ENCODE measurements around the gene PAQR4. TPM values are rescaled to one million over a fixed set of nuclear protein-coding genes. Genes with fewer than 3 reads are reported as not detected.
"Not testable (repeated sequence)": the region's sequence is repeated elsewhere in the genome, so short reads cannot be mapped to it uniquely, and the experiment has no call there.

The PAQR4 gene
- total RNA-seq, 2 donors from 2014 or later = 8.8 to 13.2 TPM

GRCh38 chr16:2925951-2926649, 43.0 kb upstream of the PAQR4 start:
- no peak for ATAC-seq
- no peak for DNase-seq
- Histone ChIP-seq H3K4me1 (peaks cover 5% of the 10 kb centered on the region), H3K4me3 (no peak overlapping the region), H3K36me3 (replicated peaks in 1 of 2; ENCODE audit: insufficient read depth in 1 of 2, low read depth in 2 of 2) (no peaks in the 10 kb centered on the region), H3K9me3 (no peaks in the 10 kb centered on the region), H3K27me3 (no peaks in the 10 kb centered on the region), H3K27ac (no peak overlapping the region)
- 61 to 66% methylated on average over 9 of the region's 9 CpGs for WGBS, 2 donors
- TF ChIP-seq CTCF (IDR thresholded peaks at IDR 0.05) (no peak), POLR2A (IDR thresholded peaks at IDR 0.05) (no peak)
- intact Hi-C loops (cut with DNase I) = no loop called here

DNA sequence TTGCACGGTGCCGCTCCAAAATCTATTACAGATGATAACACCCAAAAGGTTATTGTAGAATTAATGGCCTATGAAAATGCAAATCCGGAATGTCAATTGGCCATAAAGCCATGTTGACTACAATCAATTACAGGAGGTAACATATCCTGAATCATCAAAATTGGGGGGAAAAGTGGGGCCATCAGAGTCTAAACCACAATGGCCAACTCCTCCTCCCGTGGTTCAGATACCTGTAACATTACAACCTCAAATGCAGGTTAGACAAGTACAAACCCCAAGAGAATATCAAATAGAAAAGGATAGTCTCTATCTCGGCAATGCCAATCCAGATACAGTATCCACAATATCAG, 42.5 kb upstream of the PAQR4 start:
- H3K9me3 ChIP-seq = no peaks in the 10 kb centered on the region
- DNase-seq = no peak
- TF ChIP-seq POLR2A (IDR thresholded peaks at IDR 0.05) (no peak), CTCF (IDR thresholded peaks at IDR 0.05) (no peak)
- H3K4me1 ChIP-seq = peaks cover 5% of the 10 kb centered on the region
- intact Hi-C loops (cut with DNase I) = no loop called here
- H3K27me3 ChIP-seq = no peaks in the 10 kb centered on the region
- ATAC-seq = no peak
- WGBS, 2 donors = 52 to 63% methylated on average over 5 of the region's 5 CpGs
- H3K36me3 ChIP-seq (replicated peaks in 1 of 2; ENCODE audit: insufficient read depth in 1 of 2, low read depth in 2 of 2) = no peaks in the 10 kb centered on the region
- H3K4me3 ChIP-seq = no peak overlapping the region
- H3K27ac ChIP-seq = no peak overlapping the region

DNA sequence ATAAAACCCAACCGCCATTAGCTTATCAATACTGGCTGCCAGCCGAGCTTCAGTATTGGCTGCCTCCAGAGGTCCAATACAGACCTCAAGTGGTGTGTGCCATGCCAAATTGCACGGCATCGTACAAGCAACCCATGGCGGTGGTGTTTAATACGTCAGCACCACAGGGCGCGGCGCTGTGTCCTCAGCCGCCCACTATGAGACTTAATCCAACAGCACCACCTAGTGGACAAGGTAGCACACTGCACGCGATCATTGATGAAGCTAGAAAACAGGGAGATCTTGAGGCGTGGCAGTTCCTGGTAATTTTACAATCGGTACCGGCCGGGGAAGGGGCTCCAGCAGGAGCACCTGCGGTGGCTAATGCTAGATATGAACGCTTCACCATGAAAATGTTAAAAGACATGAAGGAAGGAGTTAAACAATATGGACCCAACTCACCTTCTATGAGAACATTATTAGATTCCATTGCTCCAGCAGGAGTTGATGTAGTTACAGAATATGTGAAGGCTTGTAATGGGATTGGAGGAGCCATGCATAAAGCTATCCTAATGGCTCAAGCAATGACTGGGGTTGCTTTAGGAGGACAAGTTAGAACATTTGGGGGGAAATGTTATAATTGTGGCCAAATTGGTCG, 42.0 kb upstream of the PAQR4 start:
- no peak overlapping the region for H3K27ac ChIP-seq
- H3K27me3 ChIP-seq = no peaks in the 10 kb centered on the region
- TF ChIP-seq POLR2A (IDR thresholded peaks at IDR 0.05) (no peak), CTCF (IDR thresholded peaks at IDR 0.05) (peak; percentile 86 to 98 (median 93))
- no peaks in the 10 kb centered on the region for H3K9me3 ChIP-seq
- intact Hi-C loops (cut with DNase I) = no loop called here
- H3K4me1 ChIP-seq = peaks cover 5% of the 10 kb centered on the region
- DNase-seq (peak; percentile 89 to 94 (median 90)), ATAC-seq (peak; percentile 96)
- H3K36me3 ChIP-seq (replicated peaks in 1 of 2; ENCODE audit: insufficient read depth in 1 of 2, low read depth in 2 of 2) = no peaks in the 10 kb centered on the region
- WGBS, 2 donors = 5 to 6% methylated on average over 19 of the region's 19 CpGs
- H3K4me3 ChIP-seq = no peak overlapping the region

GRCh38 chr16:2928151-2928550, 41.0 kb upstream of the PAQR4 start:
- H3K4me1 ChIP-seq; intact Hi-C loops (cut with DNase I); H3K4me3 ChIP-seq; DNase-seq; H3K27ac ChIP-seq; H3K27me3 ChIP-seq; H3K9me3 ChIP-seq; ATAC-seq; H3K36me3 ChIP-seq (replicated peaks in 1 of 2; ENCODE audit: insufficient read depth in 1 of 2, low read depth in 2 of 2): not testable (repeated sequence)
- 65 to 82% methylated on average over 4 of the region's 4 CpGs for WGBS, 2 donors

DNA sequence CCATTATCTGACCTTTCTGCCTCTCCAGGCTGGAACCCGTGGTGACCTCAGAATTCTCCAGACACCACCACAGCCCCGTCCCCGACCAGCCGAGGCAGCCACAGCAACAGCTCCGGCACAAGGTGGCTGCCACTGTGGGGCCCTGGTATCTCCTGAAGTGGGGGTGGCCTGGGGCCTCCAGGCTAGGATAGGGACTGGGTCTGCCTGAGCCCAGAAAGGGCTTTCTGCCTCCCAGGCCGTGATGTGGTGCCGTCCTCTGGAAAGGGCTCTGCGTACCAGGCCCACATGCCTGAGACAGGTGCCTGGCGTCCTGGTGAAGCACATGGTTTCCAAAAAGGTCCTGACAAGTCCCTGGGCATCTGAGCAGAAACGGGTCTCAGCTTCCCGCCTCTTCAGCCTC, 40.4 kb upstream of the PAQR4 start:
- WGBS, 2 donors = 60 to 78% methylated on average over 4 to 11 of the region's 11 CpGs
- no peak for ATAC-seq
- TF ChIP-seq POLR2A (IDR thresholded peaks at IDR 0.05) (no peak), CTCF (IDR thresholded peaks at IDR 0.05) (no peak)
- no peak overlapping the region for H3K4me3 ChIP-seq
- no peaks in the 10 kb centered on the region for H3K27me3 ChIP-seq
- no peak for DNase-seq
- no peaks in the 10 kb centered on the region for H3K36me3 ChIP-seq (replicated peaks in 1 of 2; ENCODE audit: insufficient read depth in 1 of 2, low read depth in 2 of 2)
- intact Hi-C loops (cut with DNase I) = no loop called here
- H3K4me1 ChIP-seq = peaks cover 5% of the 10 kb centered on the region
- H3K9me3 ChIP-seq = no peaks in the 10 kb centered on the region
- no peak overlapping the region for H3K27ac ChIP-seq

Measured in body of pancreas (tissue), 4 donors.